H9 (cell line): ENCODE measurements around the gene MYMX. TPM values are rescaled to one million over a fixed set of nuclear protein-coding genes. Genes with fewer than 3 reads are reported as not detected.
A peak's percentile ranks its signal among the peaks of the same experiment; 100 is the strongest.

Experiments
- DNase-seq: peaks from one replicate; pipeline ENCODE4 v3.0.0-alpha.2; 2017
- H2AFZ ChIP-seq: one replicate; pipeline ENCODE4 v1.6.1; 2013; ENCODE audit warnings: mild to moderate bottlenecking, low read length, control low read depth, moderate library complexity
- H2AK5ac ChIP-seq: 2 replicates; pipeline ENCODE4 v1.6.1; 2013; ENCODE audit warnings: low read length, control low read depth, mixed read lengths; ENCODE audit not compliant: insufficient read length
- H2BK120ac ChIP-seq: one replicate; pipeline ENCODE4 v1.6.1; 2013; ENCODE audit warnings: low read depth, mild to moderate bottlenecking, low read length, control low read depth, inconsistent platforms; ENCODE audit not compliant: poor library complexity, severe bottlenecking
- H2BK12ac ChIP-seq: 2 replicates; pipeline ENCODE4 v1.6.1; 2013; ENCODE audit warnings: low read length, control low read depth, mixed read lengths, low read depth; ENCODE audit not compliant: insufficient read length
- H2BK15ac ChIP-seq: 2 replicates; pipeline ENCODE4 v1.6.1; 2013; ENCODE audit warnings: low read depth, low read length, control low read depth
- H2BK20ac ChIP-seq: one replicate; pipeline ENCODE4 v1.6.1; 2013; ENCODE audit warnings: low read depth, mild to moderate bottlenecking, low read length, control low read depth, inconsistent platforms; ENCODE audit not compliant: poor library complexity, severe bottlenecking
- H2BK5ac ChIP-seq: 2 replicates; pipeline ENCODE4 v1.6.1; 2013; ENCODE audit warnings: low read length, control low read depth, mixed read lengths; ENCODE audit not compliant: insufficient read length
- H3K14ac ChIP-seq: 2 replicates; pipeline ENCODE4 v1.6.1; 2013; ENCODE audit warnings: low read length, control low read depth; ENCODE audit not compliant: insufficient read depth
- H3K18ac ChIP-seq: 2 replicates; pipeline ENCODE4 v1.6.1; 2013; ENCODE audit warnings: low read depth, mild to moderate bottlenecking, mixed read lengths, low read length, control low read depth; ENCODE audit not compliant: insufficient read length
- H3K23ac ChIP-seq: 2 replicates; pipeline ENCODE4 v1.6.1; 2013; ENCODE audit warnings: low read length, control low read depth, mixed read lengths, low read depth; ENCODE audit not compliant: insufficient read length
- H3K23me2 ChIP-seq: 2 replicates; pipeline ENCODE4 v1.6.1; 2013; ENCODE audit warnings: low read depth, mild to moderate bottlenecking, mixed read lengths, low read length, control low read depth; ENCODE audit not compliant: insufficient read length, poor library complexity, severe bottlenecking
- H3K27ac ChIP-seq: 2 replicates; pipeline ENCODE4 v1.5.1; 2013; ENCODE audit warnings: low read length, control low read depth, mixed read lengths, low read depth; ENCODE audit not compliant: insufficient read length
- H3K27me3 ChIP-seq: 2 replicates; pipeline ENCODE4 v1.6.1; 2013; ENCODE audit warnings: low read length, control low read depth, inconsistent platforms; ENCODE audit not compliant: insufficient read depth
- H3K4ac ChIP-seq: 2 replicates; pipeline ENCODE4 v1.6.1; 2013; ENCODE audit warnings: low read depth, mild to moderate bottlenecking, control low read depth, inconsistent platforms, low read length, moderate library complexity
- H3K4me1 ChIP-seq: 2 replicates; pipeline ENCODE4 v1.6.1; 2013; ENCODE audit warnings: low read length, control low read depth, inconsistent platforms; ENCODE audit not compliant: insufficient read depth
- H3K4me2 ChIP-seq: 2 replicates; pipeline ENCODE4 v1.6.1; 2013; ENCODE audit warnings: low read length, control low read depth, mixed read lengths; ENCODE audit not compliant: insufficient read length, insufficient read depth
- H3K56ac ChIP-seq: 2 replicates; pipeline ENCODE4 v1.6.1; 2013; ENCODE audit warnings: low read depth, mild to moderate bottlenecking, mixed read lengths, low read length, control low read depth; ENCODE audit not compliant: insufficient read length
- H3K79me1 ChIP-seq: 2 replicates; pipeline ENCODE4 v1.6.1; 2013; ENCODE audit warnings: low read depth, mild to moderate bottlenecking, moderate library complexity, low read length, control low read depth, inconsistent platforms; ENCODE audit not compliant: insufficient read depth, poor library complexity, severe bottlenecking
- H3K79me2 ChIP-seq: 2 replicates; pipeline ENCODE4 v1.6.1; 2013; ENCODE audit warnings: low read length, control low read depth, inconsistent platforms; ENCODE audit not compliant: insufficient read depth
- H3K9ac ChIP-seq: 2 replicates; pipeline ENCODE4 v1.6.1; 2013; ENCODE audit warnings: low read length, control low read depth, mixed read lengths; ENCODE audit not compliant: insufficient read length; ENCODE audit errors: extremely low read depth
- H3K9me3 ChIP-seq: one replicate; pipeline ENCODE4 v1.6.1; 2013; ENCODE audit warnings: low read depth, low read length, inconsistent platforms; ENCODE audit not compliant: control insufficient read depth
- H3T11ph ChIP-seq: one replicate; pipeline ENCODE4 v1.6.1; 2013; ENCODE audit warnings: mild to moderate bottlenecking, low read length, control low read depth, inconsistent platforms
- H4K20me1 ChIP-seq: one replicate; pipeline ENCODE4 v1.6.1; 2013; ENCODE audit not compliant: control insufficient read depth, insufficient read length, insufficient read depth
- H4K5ac ChIP-seq: 2 replicates; pipeline ENCODE4 v1.6.1; 2013; ENCODE audit warnings: low read depth, mild to moderate bottlenecking, mixed read lengths, low read length, control low read depth; ENCODE audit not compliant: insufficient read length
- H4K8ac ChIP-seq: replicated peaks from 2 replicates; pipeline ENCODE4 v1.6.1; 2013; ENCODE audit warnings: low read length, control low read depth, mixed read lengths, low read depth; ENCODE audit not compliant: insufficient read length
- H4K91ac ChIP-seq: 2 replicates; pipeline ENCODE4 v1.6.1; 2013; ENCODE audit warnings: low read depth, mild to moderate bottlenecking, moderate library complexity, mixed read lengths, low read length, control low read depth; ENCODE audit not compliant: insufficient read length
- H3K27ac Mint-ChIP-seq, 3 experiments: 2 replicates in 2 of 3; 3 replicates in 1 of 3; pipeline ENCODE4 v1.8.0; 2020 to 2021; ENCODE audit warnings: mixed read lengths in 3 of 3, mild to moderate bottlenecking in 1 of 3, moderate library complexity in 1 of 3
- H3K27me3 Mint-ChIP-seq: 2 replicates; pipeline ENCODE4 v1.8.0; 2021; ENCODE audit warnings: low read depth, mild to moderate bottlenecking, moderate library complexity, mixed read lengths
- H3K36me3 Mint-ChIP-seq, 3 experiments: 2 replicates in 2 of 3; 3 replicates in 1 of 3; pipeline ENCODE4 v1.8.0; 2020 to 2021; ENCODE audit warnings: low read depth in 3 of 3, mixed read lengths in 3 of 3; ENCODE audit not compliant: insufficient read depth in 1 of 3
- H3K4me1 Mint-ChIP-seq, 2 experiments: 2 replicates each; pipeline ENCODE4 v1.8.0; 2020; ENCODE audit warnings: mixed read lengths in 2 of 2
- H3K4me3 Mint-ChIP-seq, 2 experiments: 2 replicates in 1 of 2; 3 replicates in 1 of 2; pipeline ENCODE4 v1.8.0; 2020 to 2021; ENCODE audit warnings: mild to moderate bottlenecking in 2 of 2, mixed read lengths in 2 of 2, moderate library complexity in 1 of 2
- H3K9me3 Mint-ChIP-seq, 2 experiments: 2 replicates in 1 of 2; 3 replicates in 1 of 2; pipeline ENCODE4 v1.8.0; 2020; ENCODE audit warnings: mild to moderate bottlenecking in 2 of 2, mixed read lengths in 2 of 2, moderate library complexity in 1 of 2
- CTCF ChIP-seq: fragments of 200-600 bp; sonication (generic); conservative IDR thresholded peaks from 3 replicates; pipeline ENCODE4 v1.8.0; 2021; ENCODE audit warnings: antibody characterized with exemption, mild to moderate bottlenecking
- WGBS: extraction: QIAGEN DNeasy Blood & Tissue Kit; methylation state at CpG from one replicate; pipeline ENCODE4 v1.1.7; 2013; ENCODE audit warnings: missing lambda C conversion rate, low lambda C conversion rate, mixed read lengths; ENCODE audit not compliant: insufficient read length; ENCODE audit errors: extremely low coverage; 5-methylcytosine and 5-hydroxymethylcytosine counted together
- total RNA-seq: library from RNA; stranded (reverse); gene quantifications from 2 replicates; pipeline ENCODE4 v1.2.1, GENCODE V29; 2021

MYMX gene
- total RNA-seq, 1 experiment from 2014 or later = 1.1 TPM

- no peak overlapping the region for H3K14ac ChIP-seq
- TF ChIP-seq CTCF = no peak
- H3K4me2 ChIP-seq = no peak overlapping the region
- no peak overlapping the region for H3K23ac ChIP-seq
- no peaks in the 10 kb centered on the region; a peak in 1 of 7 replicates for H3K36me3 Mint-ChIP-seq
- no peaks in the 10 kb centered on the region for H3K27me3 ChIP-seq
- H3K27ac Mint-ChIP-seq = peak overlapping the region; percentile 35 to 89 (median 80); a peak in 5 of 7 replicates
- no peak overlapping the region for H3K27ac ChIP-seq
- no peaks in the 10 kb centered on the region for H3K27me3 Mint-ChIP-seq
- H4K20me1 ChIP-seq = peaks cover 3% of the 10 kb centered on the region
- peaks cover 22% of the 10 kb centered on the region for H3K4me1 ChIP-seq
- no peak overlapping the region for H3K4ac ChIP-seq
- H2BK20ac ChIP-seq = no peak overlapping the region
- H3K23me2 ChIP-seq = no peaks in the 10 kb centered on the region
- H2BK15ac ChIP-seq = no peak overlapping the region
- no peak overlapping the region for H3T11ph ChIP-seq
- H2AFZ ChIP-seq = no peak overlapping the region
- H2AK5ac ChIP-seq = no peak overlapping the region
- WGBS = no CpG with 5 or more reads among the region's 6 CpGs
- H3K9me3 ChIP-seq = no peaks in the 10 kb centered on the region
- H4K8ac ChIP-seq = no peak overlapping the region
- H3K18ac ChIP-seq = no peak overlapping the region
- no peak overlapping the region; a peak in 1 of 5 replicates for H3K4me3 Mint-ChIP-seq
- no peak overlapping the region for H3K56ac ChIP-seq
- no peaks in the 10 kb centered on the region for H3K79me1 ChIP-seq
- no peak for DNase-seq
- H4K91ac ChIP-seq = no peak overlapping the region
- no peak overlapping the region for H3K9ac ChIP-seq
- H2BK12ac ChIP-seq = no peak overlapping the region
- H4K5ac ChIP-seq = no peak overlapping the region
- H3K79me2 ChIP-seq = no peaks in the 10 kb centered on the region
- H2BK5ac ChIP-seq = no peak overlapping the region
- peaks cover 62 to 69% of the 10 kb centered on the region in 2 experiments for H3K4me1 Mint-ChIP-seq
- no peak overlapping the region for H2BK120ac ChIP-seq
- no peaks in the 10 kb centered on the region for H3K9me3 Mint-ChIP-seq
Observed at GRCh38 chr6:44203955-44204354, 12.8 kb upstream of the MYMX start.
